NCI-H345 treated with DMSO at 0.1 percent for 48 hours (cell line): Measurements from ENCODE around the gene SERPINA5.
"Not testable (repeated sequence)": the region's sequence is repeated elsewhere in the genome, so short reads cannot be mapped to it uniquely, and the experiment has no call there.

Source experiments
- DNase-seq: peaks from one replicate; lab custom pipeline; 2025; ENCODE audit not compliant: unreplicated experiment; lab: John Stamatoyannopoulos, UW

Gene SERPINA5

DNA sequence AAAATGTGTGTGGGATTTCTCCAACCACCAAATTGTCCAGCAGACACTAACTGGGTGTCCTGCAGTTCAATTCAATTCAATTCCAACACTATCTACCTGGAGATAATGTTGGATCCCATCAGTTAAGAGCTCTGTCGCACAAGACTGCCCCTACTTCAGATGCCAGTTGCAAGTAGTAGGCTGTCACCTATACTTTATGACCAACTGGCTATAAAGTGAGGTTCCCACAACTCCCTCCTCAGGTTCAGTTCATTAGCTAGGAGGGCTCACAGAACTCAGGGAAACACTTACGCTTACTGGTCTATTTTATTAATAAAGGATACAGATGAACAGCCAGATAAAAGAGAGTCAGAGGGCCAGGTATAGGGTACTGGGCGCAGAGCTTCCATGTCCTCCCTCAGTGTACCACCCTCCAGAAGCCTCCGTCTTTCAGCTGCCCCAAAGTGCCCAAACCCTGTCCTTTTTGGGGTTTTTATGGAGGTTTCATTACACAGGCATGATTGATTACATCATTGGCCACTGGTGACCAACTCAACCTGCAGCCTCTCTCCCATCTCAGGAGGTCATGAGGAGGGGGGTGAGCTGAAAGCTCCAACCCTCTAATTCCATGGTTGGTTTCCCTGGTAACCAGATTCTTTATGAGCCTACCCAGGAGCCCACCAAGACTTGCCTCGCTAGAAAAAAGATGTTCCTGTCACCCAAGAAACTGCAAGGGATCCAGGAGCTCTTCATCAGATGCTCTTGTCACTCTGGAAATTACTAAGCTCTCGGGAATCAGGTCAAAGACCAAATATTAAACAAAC, 7.5 kb upstream of the SERPINA5 start:
- no peak for DNase-seq

- DNase-seq, result no peak
Observed at GRCh38 chr14:94574336-94574735, 6.9 kb upstream of the SERPINA5 start.

DNA sequence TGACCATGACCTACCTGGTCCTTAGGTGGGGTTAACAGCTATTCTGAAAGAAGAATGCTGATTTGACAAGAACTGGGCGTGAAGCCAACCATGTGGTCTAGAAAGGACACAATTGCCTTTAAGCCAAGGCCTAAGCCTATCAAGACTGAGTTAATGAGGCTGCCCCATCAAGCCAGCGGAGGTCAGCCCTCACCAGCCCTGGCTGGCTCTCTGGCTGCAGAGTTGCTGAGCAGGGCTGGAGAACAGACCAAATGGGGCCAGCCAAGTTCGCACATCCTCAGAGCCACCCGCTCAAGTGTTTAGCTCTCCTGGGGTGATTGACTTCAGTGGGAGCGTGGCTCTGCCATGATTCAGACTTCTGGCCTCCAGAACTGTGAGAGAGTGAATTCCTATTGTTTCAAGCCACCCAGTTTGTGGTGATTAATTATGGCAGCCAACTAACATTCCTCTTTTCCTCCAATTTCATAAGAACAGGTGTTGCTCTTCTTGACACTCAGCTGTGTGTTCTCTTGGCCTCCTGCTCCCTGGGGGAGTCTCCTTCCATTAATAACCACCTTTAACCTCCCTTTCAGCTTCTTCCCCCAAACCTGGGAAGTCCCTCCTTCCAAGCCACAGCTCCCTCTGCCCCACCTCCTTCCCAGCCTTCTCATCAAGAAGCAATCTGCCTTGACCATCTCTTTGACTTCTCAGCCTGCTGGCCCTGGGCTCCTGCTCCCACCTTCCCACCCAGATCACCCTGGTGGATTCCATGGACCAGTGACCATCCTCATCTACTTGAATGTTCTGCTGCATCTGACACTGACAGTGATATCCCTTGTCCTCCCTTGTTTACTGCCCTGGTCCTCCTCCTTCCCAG, 5.3 kb upstream of the SERPINA5 start:
- DNase-seq, result no peak

GRCh38 chr14:94577472-94577871, 3.8 kb upstream of the SERPINA5 start:
- DNase-seq, result not testable (repeated sequence)

GRCh38 chr14:94578712-94579111, 2.5 kb upstream of the SERPINA5 start:
- DNase-seq, result no peak

DNA sequence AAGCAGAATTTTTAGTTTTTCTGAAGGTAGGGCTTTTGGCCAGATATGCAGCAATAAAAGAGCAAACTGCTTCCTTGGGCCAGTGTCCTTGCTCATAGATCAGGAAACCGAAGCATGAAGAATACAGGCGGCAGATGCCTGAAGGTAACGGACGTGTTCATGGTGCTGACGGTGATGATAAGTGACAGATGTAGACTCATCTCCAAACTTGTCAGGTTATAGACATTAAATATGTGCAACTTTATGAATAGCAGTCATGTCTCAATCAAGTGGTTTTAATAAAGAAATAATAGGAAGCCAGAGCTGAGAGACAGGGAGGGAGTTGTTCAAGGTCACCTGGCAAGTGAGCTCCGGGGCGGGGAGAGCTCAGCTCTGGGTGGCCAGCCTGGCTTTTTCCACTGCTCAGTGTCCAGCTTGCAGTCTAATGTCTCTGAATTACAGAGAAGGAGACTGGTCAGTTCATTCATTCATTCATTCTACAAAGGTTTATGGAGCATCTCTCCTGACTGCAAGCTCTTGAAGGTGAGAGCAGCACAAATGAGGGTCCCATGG, 1.0 kb downstream of the SERPINA5 start:
- DNase-seq, result no peak

DNA sequence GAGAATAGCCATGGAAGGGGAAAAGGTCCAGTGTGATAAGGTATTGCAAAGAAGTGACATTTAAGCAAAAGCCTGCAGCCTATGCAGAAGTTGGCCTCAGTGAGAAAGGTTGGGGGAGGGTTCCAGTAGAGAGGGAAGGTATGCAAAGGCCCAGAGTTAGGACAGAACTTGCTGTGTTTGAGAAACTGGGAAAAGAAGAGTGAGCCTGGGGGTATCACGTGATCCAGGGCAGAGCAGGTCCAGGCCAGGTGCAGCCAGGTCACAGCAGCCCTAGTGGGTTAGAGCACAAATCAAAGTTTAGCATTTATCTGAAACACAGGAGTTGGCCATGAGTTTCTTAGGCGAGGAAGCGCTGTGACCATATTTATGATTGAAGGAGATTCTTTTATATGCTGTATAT, 1.6 kb downstream of the SERPINA5 start:
- no peak for DNase-seq

DNA sequence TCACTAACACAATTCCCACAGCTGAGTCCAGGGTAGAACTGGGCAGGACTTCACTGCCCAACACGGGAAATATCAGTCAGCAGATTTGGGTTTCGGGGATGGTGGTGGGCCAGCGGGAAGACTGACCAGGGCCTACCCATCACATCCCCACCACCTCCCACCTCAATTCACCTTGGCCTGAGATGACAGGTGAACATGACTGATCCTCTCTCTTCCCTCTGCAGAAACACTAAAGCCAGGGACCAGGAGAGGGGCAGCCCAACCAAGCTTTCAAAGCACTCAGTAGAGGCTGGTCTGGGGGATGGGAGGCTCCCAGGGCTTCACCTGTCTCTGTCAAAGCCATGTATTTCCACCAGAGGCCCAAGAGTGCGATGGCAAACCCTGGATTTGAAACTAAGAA, 2.3 kb downstream of the SERPINA5 start:
- no peak for DNase-seq

- no peak for DNase-seq
Observed at GRCh38 chr14:94584591-94585280, 3.5 kb downstream of the SERPINA5 start.

DNA sequence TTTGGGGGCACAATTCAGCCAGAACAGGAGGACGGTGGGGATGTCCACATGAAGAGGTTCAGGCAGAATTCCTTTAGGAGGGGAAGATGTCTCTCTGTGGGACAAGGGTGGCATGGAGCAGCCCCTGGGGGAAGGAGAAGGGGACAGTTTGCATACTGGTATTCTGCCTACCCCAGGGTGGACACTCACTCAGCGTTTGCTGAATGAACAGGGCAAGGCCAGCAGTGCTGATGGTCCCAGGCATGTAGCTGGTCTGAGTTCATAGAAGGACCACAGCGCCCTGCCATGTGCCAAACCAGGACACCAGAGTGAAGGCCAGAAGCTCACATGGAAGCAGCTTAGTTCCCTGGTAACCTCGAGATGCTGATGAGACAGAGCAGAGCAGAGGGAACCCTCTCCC, 5.4 kb downstream of the SERPINA5 start:
- DNase-seq, result no peak

- no peak for DNase-seq
Observed at GRCh38 chr14:94588311-94588710, 7.1 kb downstream of the SERPINA5 start.

DNA sequence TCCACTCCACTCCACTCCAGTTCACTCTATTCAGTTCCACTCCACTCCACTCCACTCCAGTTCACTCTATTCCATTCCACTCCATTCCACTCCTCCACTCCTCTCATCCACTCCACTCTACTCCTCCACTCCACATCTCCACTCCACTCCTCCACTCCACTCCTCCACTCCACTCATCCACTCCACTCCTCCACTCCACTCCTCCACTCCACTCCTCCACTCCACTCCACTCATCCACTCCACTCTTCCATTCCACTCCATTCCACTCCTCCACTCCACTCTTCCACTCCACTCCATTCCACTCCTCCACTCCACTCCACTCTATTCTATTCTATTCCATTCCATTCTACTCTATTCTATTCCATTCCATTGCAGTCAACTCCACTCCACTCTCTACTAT, 9.8 kb downstream of the SERPINA5 start:
- DNase-seq, result no peak

DNA sequence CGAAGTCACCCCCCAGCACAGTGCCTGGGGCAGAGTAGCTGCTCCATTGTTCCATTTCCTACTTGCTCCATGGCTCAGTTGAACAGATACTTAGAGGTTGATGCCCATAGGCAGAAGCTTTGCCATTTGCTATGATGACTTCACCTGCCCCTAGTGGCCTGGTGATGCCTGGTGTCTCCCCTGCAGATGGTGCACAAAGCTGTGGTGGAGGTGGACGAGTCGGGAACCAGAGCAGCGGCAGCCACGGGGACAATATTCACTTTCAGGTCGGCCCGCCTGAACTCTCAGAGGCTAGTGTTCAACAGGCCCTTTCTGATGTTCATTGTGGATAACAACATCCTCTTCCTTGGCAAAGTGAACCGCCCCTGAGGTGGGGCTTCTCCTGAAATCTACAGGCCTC, 10.6 kb downstream of the SERPINA5 start:
- no peak for DNase-seq

DNA sequence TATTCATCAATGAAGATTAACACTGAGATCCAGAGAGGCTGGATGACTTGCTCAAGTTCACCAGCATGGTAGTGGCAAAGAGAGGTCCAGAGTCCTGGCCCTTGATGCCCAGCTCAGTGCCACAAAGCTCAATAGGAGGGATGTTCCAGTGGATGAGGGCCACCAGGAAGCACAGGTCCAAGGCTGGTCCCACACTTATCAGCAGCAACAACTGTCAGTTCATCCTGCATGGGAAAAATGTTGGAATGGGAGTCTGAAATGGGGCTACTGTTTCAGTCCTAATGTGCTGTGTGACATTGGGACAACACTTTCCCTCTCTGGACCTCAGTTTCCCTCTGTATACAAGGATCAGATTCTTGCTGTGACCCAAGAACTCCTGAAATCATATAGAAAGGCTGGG, 11.2 kb downstream of the SERPINA5 start:
- no peak for DNase-seq

DNA sequence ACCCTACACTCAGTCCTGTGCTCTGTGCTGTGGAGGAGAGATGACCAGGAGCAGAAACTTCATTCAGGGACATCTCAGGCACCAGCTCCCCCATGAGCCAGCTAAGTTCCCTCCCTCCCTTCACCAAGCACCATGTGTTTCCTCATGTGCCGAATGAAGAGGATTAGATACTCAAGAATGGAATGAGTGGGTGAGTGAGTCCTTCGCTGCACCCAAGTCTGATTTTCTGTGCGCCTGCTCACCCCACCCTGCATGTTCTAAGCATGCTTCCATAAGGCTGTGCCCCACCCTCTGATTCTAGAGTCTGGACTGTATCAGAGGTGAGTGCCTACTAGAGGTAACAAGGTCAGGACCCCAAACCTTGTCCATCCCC, 12.1 kb downstream of the SERPINA5 start:
- no peak for DNase-seq

DNA sequence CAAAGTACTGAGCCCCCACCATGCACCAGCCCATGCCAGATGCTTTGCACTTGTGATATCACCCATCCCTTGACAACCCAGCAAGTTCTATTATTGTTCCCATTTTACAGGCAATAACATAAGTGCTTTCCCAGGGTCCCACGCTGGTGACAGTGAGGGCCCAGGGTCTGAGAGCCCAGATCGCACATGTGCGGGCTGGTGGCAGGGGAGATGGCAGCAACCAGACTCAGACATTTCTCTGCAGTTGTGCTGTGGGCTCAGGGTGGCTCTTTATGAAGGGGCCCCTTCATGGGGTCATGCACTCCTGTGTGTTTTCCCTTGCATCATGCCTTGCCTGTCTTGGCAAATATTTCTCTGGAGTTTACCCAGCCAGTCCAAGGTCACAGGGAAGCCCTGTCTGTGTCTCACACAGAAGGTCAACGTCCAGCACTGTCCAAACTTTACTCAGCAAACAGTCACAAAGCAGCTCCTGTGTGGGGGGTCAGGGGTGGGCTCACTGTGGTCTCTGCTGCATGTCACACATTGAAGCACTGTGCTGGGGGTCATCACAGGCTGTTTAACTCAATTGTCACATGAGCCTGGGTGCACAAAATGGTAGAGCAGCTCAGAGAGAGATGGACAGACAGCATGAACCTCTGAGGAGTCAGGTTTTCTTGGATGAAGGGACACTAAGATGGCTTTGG, 12.7 kb downstream of the SERPINA5 start:
- no peak for DNase-seq

- no peak for DNase-seq
Observed at GRCh38 chr14:94594441-94594840, 13.2 kb downstream of the SERPINA5 start.

GRCh38 chr14:94595912-94596311, 14.7 kb downstream of the SERPINA5 start:
- DNase-seq, result no peak

DNA sequence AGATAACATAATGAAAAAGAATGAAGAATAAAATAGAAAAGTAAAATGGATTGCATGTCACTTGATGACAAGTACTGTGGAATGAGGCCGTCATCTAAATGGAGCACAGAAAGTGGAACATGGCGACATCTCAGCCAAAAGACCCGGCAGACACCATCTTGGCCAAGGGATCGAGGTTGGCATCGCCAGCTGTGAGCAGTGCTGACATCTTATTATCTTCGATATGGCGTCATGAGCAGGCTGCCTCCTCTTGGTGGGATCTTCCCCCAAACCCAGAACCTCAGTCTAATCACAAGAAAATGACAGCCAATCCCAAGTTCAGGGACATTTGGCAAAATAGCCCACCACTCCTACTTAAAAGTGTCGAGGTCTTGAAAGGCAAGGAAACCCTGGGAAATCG, 15.1 kb downstream of the SERPINA5 start:
- DNase-seq, result no peak

DNA sequence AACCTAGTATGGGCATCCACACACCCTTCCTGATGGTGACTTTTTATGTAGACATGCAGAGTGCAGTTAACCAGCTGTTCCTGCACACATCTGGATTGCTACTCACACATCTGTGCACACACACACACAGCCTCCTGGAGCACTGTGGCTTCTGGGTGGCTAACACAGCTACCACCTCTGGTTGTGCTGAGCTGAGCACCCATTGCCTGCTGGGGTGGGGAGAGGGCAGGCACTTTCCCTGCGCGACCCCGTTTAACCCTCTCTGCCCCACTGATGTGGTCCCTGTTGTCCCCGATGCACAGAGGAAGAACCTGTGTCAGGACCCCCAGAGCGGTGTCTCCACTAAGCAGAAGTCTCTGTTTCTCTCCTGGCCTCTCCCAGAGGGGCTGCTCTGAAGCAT, 16.6 kb downstream of the SERPINA5 start:
- DNase-seq, result no peak

GRCh38 chr14:94598506-94598815, 17.2 kb downstream of the SERPINA5 start:
- DNase-seq, result no peak
